H1 (cell line): ENCODE results near the gene CDKN2B-AS1. TPM values are rescaled to one million over a fixed set of nuclear protein-coding genes. Genes with fewer than 3 reads are reported as not detected.

Source experiments
- CTCF ChIA-PET: fragments of 300-600 bp; sonication (Branson Sonifier 250); formaldehyde crosslinking; loops from one replicate; lab custom pipeline; 2021; ENCODE audit not compliant: partially characterized antibody; lab: Charles Lee
- POLR2A ChIA-PET: fragments of 300-600 bp; sonication (Branson Sonifier 250); formaldehyde crosslinking; loops from one replicate; lab custom pipeline; 2021; ENCODE audit warnings: inconsistent platforms; ENCODE audit not compliant: partially characterized antibody; lab: Charles Lee
- DNase-seq, 2 experiments: peaks; one replicate each; pipeline versions ENCODE4 v3.0.0 to v3.0.0-alpha.2; 2010 to 2022; ENCODE audit warnings: low spot score in 2 of 2, low read depth in 1 of 2, mixed read lengths in 1 of 2
- FAIRE-seq: peaks from 2 replicates; lab custom pipeline; 2011; peaks lifted over from hg19 to GRCh38; lab: Jason Lieb, UNC
- H2AFZ ChIP-seq: 2 replicates; pipeline ENCODE4 v1.8.1; 2012; ENCODE audit warnings: low read length, inconsistent platforms
- H2AK5ac ChIP-seq: 2 replicates; pipeline ENCODE4 v1.6.1; 2013; ENCODE audit warnings: low read depth, low read length
- H2BK120ac ChIP-seq: replicated peaks from 2 replicates; pipeline ENCODE3; 2013; ENCODE audit warnings: low read depth, low read length, inconsistent platforms
- H2BK12ac ChIP-seq: 2 replicates; pipeline ENCODE4 v1.6.1; 2013; ENCODE audit warnings: low read depth, low read length
- H2BK15ac ChIP-seq: 2 replicates; pipeline ENCODE4 v1.6.1; 2013; ENCODE audit warnings: low read length
- H2BK20ac ChIP-seq: 2 replicates; pipeline ENCODE4 v1.6.1; 2013; ENCODE audit warnings: low read length
- H2BK5ac ChIP-seq: 2 replicates; pipeline ENCODE4 v1.6.1; 2013; ENCODE audit warnings: low read depth, low read length
- H3K14ac ChIP-seq: 2 replicates; pipeline ENCODE4 v1.6.1; 2013; ENCODE audit warnings: inconsistent platforms; ENCODE audit not compliant: insufficient read length
- H3K18ac ChIP-seq: 2 replicates; pipeline ENCODE4 v1.6.1; 2013; ENCODE audit warnings: low read length; ENCODE audit errors: extremely low read depth
- H3K23ac ChIP-seq: 2 replicates; pipeline ENCODE4 v1.6.1; 2013; ENCODE audit warnings: inconsistent platforms; ENCODE audit not compliant: insufficient read length
- H3K23me2 ChIP-seq: 2 replicates; pipeline ENCODE4 v1.6.1; 2013; ENCODE audit warnings: low read depth, low read length
- H3K27ac ChIP-seq: 2 replicates; pipeline ENCODE4 v1.6.1; 2011; ENCODE audit warnings: low read depth, low read length, inconsistent platforms
- H3K27me3 ChIP-seq, 4 experiments: replicated peaks in 1 of 4; 1 replicate in 1 of 4; 2 replicates in 3 of 4; pipeline versions ENCODE4 v1.6.1 to v1.8.1; 2011 to 2013; ENCODE audit warnings: low read length in 3 of 4, mild to moderate bottlenecking in 3 of 4, inconsistent platforms in 2 of 4, mixed read lengths in 2 of 4, moderate library complexity in 1 of 4; ENCODE audit not compliant: control insufficient read depth in 3 of 4, insufficient read depth in 3 of 4; ENCODE audit errors: extremely low read depth in 1 of 4
- H3K36me3 ChIP-seq, 4 experiments: 2 replicates each; pipeline versions ENCODE4 v1.6.1 to v1.8.1; 2011 to 2013; ENCODE audit warnings: mild to moderate bottlenecking in 4 of 4, low read length in 3 of 4, moderate library complexity in 2 of 4, control low read depth in 1 of 4, inconsistent platforms in 1 of 4; ENCODE audit not compliant: insufficient read depth in 4 of 4, control insufficient read depth in 2 of 4
- H3K4ac ChIP-seq: replicated peaks from 2 replicates; pipeline ENCODE3; 2013; ENCODE audit warnings: low read length, low read depth, mixed read lengths, inconsistent platforms; ENCODE audit not compliant: insufficient read length
- H3K4me1 ChIP-seq, 4 experiments: replicated peaks in 1 of 4; 1 replicate in 1 of 4; 2 replicates in 3 of 4; pipeline versions ENCODE4 v1.6.1 to v1.8.1; 2011 to 2013; ENCODE audit warnings: low read length in 3 of 4, inconsistent platforms in 2 of 4, mixed read lengths in 1 of 4; ENCODE audit not compliant: insufficient read depth in 4 of 4, control insufficient read depth in 3 of 4
- H3K4me2 ChIP-seq, 2 experiments: 2 replicates each; pipeline versions ENCODE4 v1.6.1 to v1.8.1; 2011 to 2013; ENCODE audit warnings: low read depth in 2 of 2, low read length in 2 of 2, control low read depth in 1 of 2, inconsistent platforms in 1 of 2, mild to moderate bottlenecking in 1 of 2; ENCODE audit not compliant: insufficient read depth in 1 of 2
- H3K4me3 ChIP-seq, 4 experiments: fragments of 200-600, 300-600 bp in 1 of 4; sonication (generic), shearing (Covaris generic), sonication (Bioruptor Twin) in 1 of 4; 2 replicates each; pipeline versions ENCODE4 v1.5.1 to v1.8.1; 2011 to 2016; ENCODE audit warnings: low read length in 4 of 4, low read depth in 3 of 4, control low read depth in 2 of 4, inconsistent platforms in 2 of 4, mild to moderate bottlenecking in 2 of 4, mixed read lengths in 1 of 4, moderate library complexity in 1 of 4; ENCODE audit not compliant: insufficient read depth in 2 of 4; ENCODE audit errors: extremely low read depth in 1 of 4
- H3K56ac ChIP-seq: replicated peaks from 2 replicates; pipeline ENCODE3; 2013; ENCODE audit warnings: low read depth, mild to moderate bottlenecking, mixed read lengths, low read length, inconsistent platforms; ENCODE audit not compliant: insufficient read length
- H3K79me1 ChIP-seq: 2 replicates; pipeline ENCODE4 v1.6.1; 2013; ENCODE audit warnings: low read depth, low read length, control low read depth
- H3K79me2 ChIP-seq, 2 experiments: 2 replicates each; pipeline versions ENCODE4 v1.6.1 to v1.8.1; 2012 to 2013; ENCODE audit warnings: low read length in 2 of 2, mild to moderate bottlenecking in 2 of 2, inconsistent platforms in 1 of 2; ENCODE audit not compliant: insufficient read depth in 2 of 2, control insufficient read depth in 1 of 2
- H3K9ac ChIP-seq, 4 experiments: replicated peaks in 1 of 4; 1 replicate in 1 of 4; 2 replicates in 3 of 4; pipeline versions ENCODE4 v1.6.1 to v1.8.1; 2011 to 2013; ENCODE audit warnings: low read depth in 3 of 4, low read length in 3 of 4, control low read depth in 2 of 4, mild to moderate bottlenecking in 2 of 4, moderate library complexity in 2 of 4, inconsistent platforms in 1 of 4; ENCODE audit errors: extremely low read depth in 1 of 4
- H3K9me3 ChIP-seq, 2 experiments: 2 replicates each; pipeline versions ENCODE4 v1.6.1 to v1.8.1; 2012 to 2013; ENCODE audit warnings: mild to moderate bottlenecking in 2 of 2, moderate library complexity in 2 of 2, control low read depth in 1 of 2, inconsistent platforms in 1 of 2, low read depth in 1 of 2, low read length in 1 of 2, mixed read lengths in 1 of 2; ENCODE audit not compliant: insufficient read depth in 2 of 2
- H4K20me1 ChIP-seq, 2 experiments: replicated peaks in 1 of 2; 2 replicates each; pipeline versions ENCODE3 to v1.8.1; 2011 to 2013; ENCODE audit warnings: inconsistent platforms in 2 of 2, low read length in 2 of 2, mild to moderate bottlenecking in 1 of 2; ENCODE audit not compliant: insufficient read depth in 2 of 2, control insufficient read depth in 1 of 2
- H4K5ac ChIP-seq: 2 replicates; pipeline ENCODE4 v1.6.1; 2013; ENCODE audit warnings: low read length, low read depth, mixed read lengths, inconsistent platforms; ENCODE audit not compliant: insufficient read length
- H4K8ac ChIP-seq: 2 replicates; pipeline ENCODE4 v1.8.0; 2013; ENCODE audit warnings: mild to moderate bottlenecking, moderate library complexity, low read length, inconsistent platforms; ENCODE audit not compliant: insufficient read depth; ENCODE audit errors: extremely low read depth
- H4K91ac ChIP-seq: replicated peaks from 2 replicates; pipeline ENCODE3; 2013; ENCODE audit warnings: low read length, mixed read lengths, inconsistent platforms; ENCODE audit not compliant: insufficient read length
- GTF2F1 ChIP-seq: IDR thresholded peaks from 2 replicates; pipeline ENCODE4 v1.6.1; 2012; ENCODE audit warnings: low read depth, low read length, improper control_type of control experiment, borderline replicate concordance
- WGBS, 2 experiments: shearing (Covaris generic) in 1 of 2; methylation state at CpG; one replicate each; pipeline versions ENCODE4 v1.1.6 to v1.1.7; 2013 to 2015; ENCODE audit warnings: low lambda C conversion rate in 2 of 2, mixed read lengths in 2 of 2, inconsistent platforms in 1 of 2, low coverage in 1 of 2, missing lambda C conversion rate in 1 of 2; ENCODE audit not compliant: insufficient replicate concordance in 2 of 2, insufficient coverage in 1 of 2, insufficient read length in 1 of 2; ENCODE audit errors: extremely low coverage in 1 of 2, missing lambda C conversion rate in 1 of 2; 5-methylcytosine and 5-hydroxymethylcytosine counted together
- polyA plus RNA-seq, 7 experiments: library from polyadenylated mRNA; depleted of rRNA in 3 of 7; stranded (reverse) in 5 of 7; unstranded in 2 of 7; fragments of >200 nt in 5 of 7; fragments of 200-250 nt in 2 of 7; gene quantifications; 1 replicate in 5 of 7; 2 replicates in 1 of 7; 4 replicates in 1 of 7; pipeline versions ENCODE4 v1.2.1 to v1.2.3, GENCODE V29; 2011 to 2013; ENCODE audit warnings: missing spikeins in 2 of 7, mixed read lengths in 2 of 7
- total RNA-seq: library from RNA; stranded (reverse); fragmentation: NEBNext Ultra II Directional; extraction: Animal tissue kit (Norgen Biotek cat#: 25700); gene quantifications from 2 replicates; pipeline ENCODE4 v1.2.1, GENCODE V29; 2021

The CDKN2B-AS1 gene
- total and polyA plus RNA-seq, 2 of the 8 experiments (the other 6 are each of a cell fraction or from before 2014, with no cell fraction given) = not detected

DNA sequence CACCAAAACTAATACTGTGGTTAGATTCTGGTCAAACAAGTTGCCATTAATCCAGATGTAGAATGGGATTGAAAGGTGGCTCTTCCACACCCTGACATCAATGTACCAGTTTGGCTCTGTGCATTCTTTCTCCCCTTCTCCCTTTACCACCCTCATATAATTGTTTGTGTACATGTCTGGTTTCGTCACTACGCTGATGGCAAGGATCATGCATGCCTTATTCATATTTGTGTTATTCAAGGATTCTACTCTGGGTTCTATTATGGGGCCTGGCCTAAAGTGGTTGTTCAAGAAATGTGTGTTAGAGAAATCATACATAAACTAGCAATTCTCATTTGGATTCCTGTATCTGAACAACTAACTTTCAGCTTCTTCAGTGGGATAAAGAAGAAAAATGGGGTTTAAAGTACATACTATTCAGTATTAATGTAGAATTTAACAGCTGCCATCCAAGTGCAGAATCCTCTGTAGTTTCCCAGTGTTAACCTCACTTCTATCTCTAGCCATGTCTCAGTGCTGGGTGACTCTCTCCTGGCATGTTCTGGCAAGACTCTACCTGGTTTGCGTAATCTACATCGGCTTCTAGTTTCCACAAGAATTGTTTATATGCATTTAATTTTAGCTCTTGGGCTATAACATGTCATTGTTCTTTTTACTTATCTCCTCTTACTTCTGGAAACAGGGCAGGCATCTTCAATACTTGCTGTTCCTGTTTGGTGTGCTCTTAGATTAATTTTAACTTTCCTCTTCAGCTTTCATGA, 42.5 kb downstream of the CDKN2B-AS1 start:
- TF ChIP-seq GTF2F1 = no peak
- Histone ChIP-seq H3K36me3 (no peaks in the 10 kb centered on the region), H3K9ac (no peak overlapping the region), H4K91ac (no peak overlapping the region), H3K9me3 (no peaks in the 10 kb centered on the region), H3K23me2 (no peaks in the 10 kb centered on the region), H3K79me1 (no peaks in the 10 kb centered on the region), H2BK20ac (no peak overlapping the region), H3K23ac (no peak overlapping the region), H3K4me2 (no peak overlapping the region), H3K27me3 (no peaks in the 10 kb centered on the region), H2AK5ac (no peak overlapping the region), H3K18ac (no peak overlapping the region), H3K4ac (no peak overlapping the region), H3K14ac (no peak overlapping the region), H3K4me3 (no peak overlapping the region), H4K8ac (no peak overlapping the region), H3K4me1 (peaks cover 0 to 4% (median 0%) of the 10 kb centered on the region in 4 experiments; a peak in 1 of 7 replicates), H3K27ac (no peak overlapping the region), H2BK120ac (no peak overlapping the region), H3K79me2 (no peaks in the 10 kb centered on the region), H4K5ac (no peak overlapping the region), H4K20me1 (no peaks in the 10 kb centered on the region), H2AFZ (no peak overlapping the region), H3K56ac (no peak overlapping the region), H2BK12ac (no peak overlapping the region), H2BK15ac (no peak overlapping the region), H2BK5ac (no peak overlapping the region)
- ChIA-PET POLR2A (no interaction called here), CTCF (interaction anchor here (0.7 to 4.7 kb wide), 19 partner anchors 9 to 227 kb away, joined by 3 to 32 read pairs (median 4); no protein-coding TSS in a partner anchor)
- DNase-seq = no peak
- no peak for FAIRE-seq
- 86% methylated on average over 4 of the region's 4 CpGs; no CpG with 5 or more reads in 1 of the 2 experiments for WGBS, 2 experiments
